ENCODE measurements around the gene NACC1. TPM values are rescaled to one million over a fixed set of nuclear protein-coding genes. Genes with fewer than 3 reads are reported as not detected.

The NACC1 gene
- total and polyA plus RNA-seq, 2 of the 13 experiments (the other 11 are each of a cell fraction or from before 2014, with no cell fraction given): 31.8 to 42.3 TPM

DNA sequence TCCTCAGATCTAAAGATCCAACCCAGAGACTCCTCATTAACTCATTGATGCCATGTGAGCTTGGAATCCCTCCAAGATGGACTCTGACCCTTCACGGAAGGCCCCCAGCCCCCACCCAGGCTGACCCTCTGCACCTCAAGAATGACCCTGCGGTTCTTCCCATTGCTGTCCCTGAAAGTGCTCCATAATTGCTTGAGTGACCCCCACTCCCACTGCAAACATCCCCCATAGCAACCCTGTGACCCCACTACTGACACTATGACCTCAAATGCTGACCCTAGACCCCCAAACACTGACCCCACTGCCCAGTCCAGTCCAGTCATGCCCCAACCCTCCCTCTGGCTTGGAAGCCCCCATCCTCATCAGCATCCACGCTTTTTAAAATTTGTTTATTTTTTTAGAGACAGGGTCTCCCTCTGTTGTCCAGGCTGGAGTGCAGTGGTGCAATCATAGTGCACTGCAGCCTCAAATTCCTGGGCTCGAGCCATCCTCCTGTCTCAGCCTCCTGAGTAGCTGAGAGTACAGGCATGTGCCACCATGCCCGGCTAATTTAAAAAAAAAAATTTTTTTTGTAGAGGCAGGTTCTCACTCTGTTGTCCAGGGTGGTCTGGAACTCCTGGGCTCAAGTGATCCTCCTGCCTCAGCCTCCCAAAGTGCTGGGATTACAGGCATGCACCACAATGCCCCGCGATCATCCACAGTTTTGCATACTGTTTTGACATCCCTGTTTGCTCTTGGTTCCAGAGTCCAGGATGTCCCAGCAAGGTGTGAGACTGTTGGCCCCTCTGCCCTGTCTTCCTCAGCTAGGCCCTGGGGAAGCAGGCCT lies 16.3 kb upstream of the NACC1 start (continued):
- TF ChIP-seq, protein P1, sequence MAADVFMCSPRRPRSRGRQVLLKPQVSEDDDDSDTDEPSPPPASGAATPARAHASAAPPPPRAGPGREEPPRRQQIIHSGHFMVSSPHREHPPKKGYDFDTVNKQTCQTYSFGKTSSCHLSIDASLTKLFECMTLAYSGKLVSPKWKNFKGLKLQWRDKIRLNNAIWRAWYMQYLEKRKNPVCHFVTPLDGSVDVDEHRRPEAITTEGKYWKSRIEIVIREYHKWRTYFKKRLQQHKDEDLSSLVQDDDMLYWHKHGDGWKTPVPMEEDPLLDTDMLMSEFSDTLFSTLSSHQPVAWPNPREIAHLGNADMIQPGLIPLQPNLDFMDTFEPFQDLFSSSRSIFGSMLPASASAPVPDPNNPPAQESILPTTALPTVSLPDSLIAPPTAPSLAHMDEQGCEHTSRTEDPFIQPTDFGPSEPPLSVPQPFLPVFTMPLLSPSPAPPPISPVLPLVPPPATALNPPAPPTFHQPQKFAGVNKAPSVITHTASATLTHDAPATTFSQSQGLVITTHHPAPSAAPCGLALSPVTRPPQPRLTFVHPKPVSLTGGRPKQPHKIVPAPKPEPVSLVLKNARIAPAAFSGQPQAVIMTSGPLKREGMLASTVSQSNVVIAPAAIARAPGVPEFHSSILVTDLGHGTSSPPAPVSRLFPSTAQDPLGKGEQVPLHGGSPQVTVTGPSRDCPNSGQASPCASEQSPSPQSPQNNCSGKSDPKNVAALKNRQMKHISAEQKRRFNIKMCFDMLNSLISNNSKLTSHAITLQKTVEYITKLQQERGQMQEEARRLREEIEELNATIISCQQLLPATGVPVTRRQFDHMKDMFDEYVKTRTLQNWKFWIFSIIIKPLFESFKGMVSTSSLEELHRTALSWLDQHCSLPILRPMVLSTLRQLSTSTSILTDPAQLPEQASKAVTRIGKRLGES (CRISPR knock-in tag; IDR thresholded peaks at IDR 0.05; ENCODE audit: borderline replicate concordance): no peak
- no peak for TF ChIP-seq ZNF468 (CRISPR knock-in tag; IDR thresholded peaks at IDR 0.05)
- TF ChIP-seq, protein P2, sequence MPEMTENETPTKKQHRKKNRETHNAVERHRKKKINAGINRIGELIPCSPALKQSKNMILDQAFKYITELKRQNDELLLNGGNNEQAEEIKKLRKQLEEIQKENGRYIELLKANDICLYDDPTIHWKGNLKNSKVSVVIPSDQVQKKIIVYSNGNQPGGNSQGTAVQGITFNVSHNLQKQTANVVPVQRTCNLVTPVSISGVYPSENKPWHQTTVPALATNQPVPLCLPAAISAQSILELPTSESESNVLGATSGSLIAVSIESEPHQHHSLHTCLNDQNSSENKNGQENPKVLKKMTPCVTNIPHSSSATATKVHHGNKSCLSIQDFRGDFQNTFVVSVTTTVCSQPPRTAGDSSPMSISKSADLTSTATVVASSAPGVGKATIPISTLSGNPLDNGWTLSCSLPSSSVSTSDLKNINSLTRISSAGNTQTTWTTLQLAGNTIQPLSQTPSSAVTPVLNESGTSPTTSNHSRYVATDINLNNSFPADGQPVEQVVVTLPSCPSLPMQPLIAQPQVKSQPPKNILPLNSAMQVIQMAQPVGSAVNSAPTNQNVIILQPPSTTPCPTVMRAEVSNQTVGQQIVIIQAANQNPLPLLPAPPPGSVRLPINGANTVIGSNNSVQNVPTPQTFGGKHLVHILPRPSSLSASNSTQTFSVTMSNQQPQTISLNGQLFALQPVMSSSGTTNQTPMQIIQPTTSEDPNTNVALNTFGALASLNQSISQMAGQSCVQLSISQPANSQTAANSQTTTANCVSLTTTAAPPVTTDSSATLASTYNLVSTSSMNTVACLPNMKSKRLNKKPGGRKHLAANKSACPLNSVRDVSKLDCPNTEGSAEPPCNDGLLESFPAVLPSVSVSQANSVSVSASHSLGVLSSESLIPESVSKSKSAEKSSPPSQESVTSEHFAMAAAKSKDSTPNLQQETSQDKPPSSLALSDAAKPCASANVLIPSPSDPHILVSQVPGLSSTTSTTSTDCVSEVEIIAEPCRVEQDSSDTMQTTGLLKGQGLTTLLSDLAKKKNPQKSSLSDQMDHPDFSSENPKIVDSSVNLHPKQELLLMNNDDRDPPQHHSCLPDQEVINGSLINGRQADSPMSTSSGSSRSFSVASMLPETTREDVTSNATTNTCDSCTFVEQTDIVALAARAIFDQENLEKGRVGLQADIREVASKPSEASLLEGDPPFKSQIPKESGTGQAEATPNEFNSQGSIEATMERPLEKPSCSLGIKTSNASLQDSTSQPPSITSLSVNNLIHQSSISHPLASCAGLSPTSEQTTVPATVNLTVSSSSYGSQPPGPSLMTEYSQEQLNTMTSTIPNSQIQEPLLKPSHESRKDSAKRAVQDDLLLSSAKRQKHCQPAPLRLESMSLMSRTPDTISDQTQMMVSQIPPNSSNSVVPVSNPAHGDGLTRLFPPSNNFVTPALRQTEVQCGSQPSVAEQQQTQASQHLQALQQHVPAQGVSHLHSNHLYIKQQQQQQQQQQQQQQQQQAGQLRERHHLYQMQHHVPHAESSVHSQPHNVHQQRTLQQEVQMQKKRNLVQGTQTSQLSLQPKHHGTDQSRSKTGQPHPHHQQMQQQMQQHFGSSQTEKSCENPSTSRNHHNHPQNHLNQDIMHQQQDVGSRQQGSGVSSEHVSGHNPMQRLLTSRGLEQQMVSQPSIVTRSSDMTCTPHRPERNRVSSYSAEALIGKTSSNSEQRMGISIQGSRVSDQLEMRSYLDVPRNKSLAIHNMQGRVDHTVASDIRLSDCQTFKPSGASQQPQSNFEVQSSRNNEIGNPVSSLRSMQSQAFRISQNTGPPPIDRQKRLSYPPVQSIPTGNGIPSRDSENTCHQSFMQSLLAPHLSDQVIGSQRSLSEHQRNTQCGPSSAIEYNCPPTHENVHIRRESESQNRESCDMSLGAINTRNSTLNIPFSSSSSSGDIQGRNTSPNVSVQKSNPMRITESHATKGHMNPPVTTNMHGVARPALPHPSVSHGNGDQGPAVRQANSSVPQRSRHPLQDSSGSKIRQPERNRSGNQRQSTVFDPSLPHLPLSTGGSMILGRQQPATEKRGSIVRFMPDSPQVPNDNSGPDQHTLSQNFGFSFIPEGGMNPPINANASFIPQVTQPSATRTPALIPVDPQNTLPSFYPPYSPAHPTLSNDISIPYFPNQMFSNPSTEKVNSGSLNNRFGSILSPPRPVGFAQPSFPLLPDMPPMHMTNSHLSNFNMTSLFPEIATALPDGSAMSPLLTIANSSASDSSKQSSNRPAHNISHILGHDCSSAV (CRISPR knock-in tag; IDR thresholded peaks at IDR 0.05; ENCODE audit: borderline replicate concordance): no peak
- TF ChIP-seq PLRG1 (conservative IDR thresholded peaks at IDR 0.05): no peak
- no peak for TF ChIP-seq ZNF234 (CRISPR knock-in tag; conservative IDR thresholded peaks at IDR 0.05)
- TF ChIP-seq, protein P3, sequence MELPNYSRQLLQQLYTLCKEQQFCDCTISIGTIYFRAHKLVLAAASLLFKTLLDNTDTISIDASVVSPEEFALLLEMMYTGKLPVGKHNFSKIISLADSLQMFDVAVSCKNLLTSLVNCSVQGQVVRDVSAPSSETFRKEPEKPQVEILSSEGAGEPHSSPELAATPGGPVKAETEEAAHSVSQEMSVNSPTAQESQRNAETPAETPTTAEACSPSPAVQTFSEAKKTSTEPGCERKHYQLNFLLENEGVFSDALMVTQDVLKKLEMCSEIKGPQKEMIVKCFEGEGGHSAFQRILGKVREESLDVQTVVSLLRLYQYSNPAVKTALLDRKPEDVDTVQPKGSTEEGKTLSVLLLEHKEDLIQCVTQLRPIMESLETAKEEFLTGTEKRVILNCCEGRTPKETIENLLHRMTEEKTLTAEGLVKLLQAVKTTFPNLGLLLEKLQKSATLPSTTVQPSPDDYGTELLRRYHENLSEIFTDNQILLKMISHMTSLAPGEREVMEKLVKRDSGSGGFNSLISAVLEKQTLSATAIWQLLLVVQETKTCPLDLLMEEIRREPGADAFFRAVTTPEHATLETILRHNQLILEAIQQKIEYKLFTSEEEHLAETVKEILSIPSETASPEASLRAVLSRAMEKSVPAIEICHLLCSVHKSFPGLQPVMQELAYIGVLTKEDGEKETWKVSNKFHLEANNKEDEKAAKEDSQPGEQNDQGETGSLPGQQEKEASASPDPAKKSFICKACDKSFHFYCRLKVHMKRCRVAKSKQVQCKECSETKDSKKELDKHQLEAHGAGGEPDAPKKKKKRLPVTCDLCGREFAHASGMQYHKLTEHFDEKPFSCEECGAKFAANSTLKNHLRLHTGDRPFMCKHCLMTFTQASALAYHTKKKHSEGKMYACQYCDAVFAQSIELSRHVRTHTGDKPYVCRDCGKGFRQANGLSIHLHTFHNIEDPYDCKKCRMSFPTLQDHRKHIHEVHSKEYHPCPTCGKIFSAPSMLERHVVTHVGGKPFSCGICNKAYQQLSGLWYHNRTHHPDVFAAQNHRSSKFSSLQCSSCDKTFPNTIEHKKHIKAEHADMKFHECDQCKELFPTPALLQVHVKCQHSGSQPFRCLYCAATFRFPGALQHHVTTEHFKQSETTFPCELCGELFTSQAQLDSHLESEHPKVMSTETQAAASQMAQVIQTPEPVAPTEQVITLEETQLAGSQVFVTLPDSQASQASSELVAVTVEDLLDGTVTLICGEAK (IDR thresholded peaks at IDR 0.05): no peak
- TF ChIP-seq, protein P3 (CRISPR knock-in tag; IDR thresholded peaks at IDR 0.05): no peak
- no peak for TF ChIP-seq ZFP36L2 (CRISPR knock-in tag; IDR thresholded peaks at IDR 0.05)

Data from HepG2 (cell line).